ENCODE data around the gene CAPN5.

Gene CAPN5

DNA sequence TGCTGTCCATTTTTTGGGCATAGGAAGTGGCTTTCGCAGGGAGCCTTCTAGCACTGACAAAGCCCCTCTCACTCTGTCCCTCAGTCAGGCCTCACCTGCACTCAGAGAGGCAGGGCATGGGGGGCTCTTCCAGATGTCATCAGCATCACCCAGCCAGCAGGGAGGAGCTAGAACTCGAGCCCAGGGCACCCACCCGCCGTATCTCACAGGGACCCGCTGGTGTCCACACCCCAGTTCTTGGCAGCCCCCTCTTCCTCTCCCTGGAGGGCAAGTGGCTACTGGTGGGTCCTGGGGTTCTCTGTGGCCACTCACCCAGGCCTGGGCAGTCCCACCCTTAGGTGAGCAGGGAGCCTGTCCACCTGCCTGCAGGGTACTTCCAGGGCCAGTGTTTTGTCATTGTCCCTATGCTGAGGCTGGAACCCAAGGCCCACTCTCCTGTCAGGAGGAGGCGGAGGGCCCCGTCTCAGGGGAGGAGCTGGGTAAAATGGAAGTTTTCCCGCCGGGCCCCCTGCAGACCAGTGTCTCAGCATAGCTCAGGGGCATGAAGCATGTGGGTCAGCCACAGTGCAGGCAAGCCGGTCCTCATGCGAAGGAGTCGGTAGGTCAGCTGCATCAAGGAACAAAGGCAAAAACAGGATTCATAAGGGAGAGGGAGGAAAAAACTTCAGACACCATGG, 83.1 kb downstream of the CAPN5 start:
- TF ChIP-seq, protein P1, sequence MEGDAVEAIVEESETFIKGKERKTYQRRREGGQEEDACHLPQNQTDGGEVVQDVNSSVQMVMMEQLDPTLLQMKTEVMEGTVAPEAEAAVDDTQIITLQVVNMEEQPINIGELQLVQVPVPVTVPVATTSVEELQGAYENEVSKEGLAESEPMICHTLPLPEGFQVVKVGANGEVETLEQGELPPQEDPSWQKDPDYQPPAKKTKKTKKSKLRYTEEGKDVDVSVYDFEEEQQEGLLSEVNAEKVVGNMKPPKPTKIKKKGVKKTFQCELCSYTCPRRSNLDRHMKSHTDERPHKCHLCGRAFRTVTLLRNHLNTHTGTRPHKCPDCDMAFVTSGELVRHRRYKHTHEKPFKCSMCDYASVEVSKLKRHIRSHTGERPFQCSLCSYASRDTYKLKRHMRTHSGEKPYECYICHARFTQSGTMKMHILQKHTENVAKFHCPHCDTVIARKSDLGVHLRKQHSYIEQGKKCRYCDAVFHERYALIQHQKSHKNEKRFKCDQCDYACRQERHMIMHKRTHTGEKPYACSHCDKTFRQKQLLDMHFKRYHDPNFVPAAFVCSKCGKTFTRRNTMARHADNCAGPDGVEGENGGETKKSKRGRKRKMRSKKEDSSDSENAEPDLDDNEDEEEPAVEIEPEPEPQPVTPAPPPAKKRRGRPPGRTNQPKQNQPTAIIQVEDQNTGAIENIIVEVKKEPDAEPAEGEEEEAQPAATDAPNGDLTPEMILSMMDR (IDR thresholded peaks at IDR 0.05; ENCODE audit: extremely low read depth, missing control alignments): no peak
- no peak for DNase-seq (ENCODE audit: low spot score)

DNA sequence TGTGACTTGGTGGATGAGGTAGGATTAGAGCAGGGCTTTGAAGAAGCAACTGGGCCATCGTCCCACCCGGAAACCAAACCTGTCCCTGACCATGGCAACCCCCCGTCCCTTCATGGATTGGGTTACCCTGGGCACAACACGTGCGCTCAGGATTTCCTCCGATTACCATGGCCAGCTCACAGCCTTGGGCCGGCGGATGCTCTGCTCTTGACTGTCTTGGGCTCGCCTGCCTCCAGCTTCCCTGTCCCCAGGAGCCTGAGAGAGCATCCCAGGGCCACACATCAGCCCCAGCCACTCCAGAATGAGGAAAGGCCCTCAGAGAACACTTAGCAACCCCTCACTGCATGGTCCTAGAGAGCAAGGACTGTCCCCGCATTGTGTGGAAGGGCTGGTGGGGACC, 84.1 kb downstream of the CAPN5 start:
- no peak for DNase-seq (ENCODE audit: low spot score)
- TF ChIP-seq, protein P1 (IDR thresholded peaks at IDR 0.05; ENCODE audit: extremely low read depth, missing control alignments): no peak

DNA sequence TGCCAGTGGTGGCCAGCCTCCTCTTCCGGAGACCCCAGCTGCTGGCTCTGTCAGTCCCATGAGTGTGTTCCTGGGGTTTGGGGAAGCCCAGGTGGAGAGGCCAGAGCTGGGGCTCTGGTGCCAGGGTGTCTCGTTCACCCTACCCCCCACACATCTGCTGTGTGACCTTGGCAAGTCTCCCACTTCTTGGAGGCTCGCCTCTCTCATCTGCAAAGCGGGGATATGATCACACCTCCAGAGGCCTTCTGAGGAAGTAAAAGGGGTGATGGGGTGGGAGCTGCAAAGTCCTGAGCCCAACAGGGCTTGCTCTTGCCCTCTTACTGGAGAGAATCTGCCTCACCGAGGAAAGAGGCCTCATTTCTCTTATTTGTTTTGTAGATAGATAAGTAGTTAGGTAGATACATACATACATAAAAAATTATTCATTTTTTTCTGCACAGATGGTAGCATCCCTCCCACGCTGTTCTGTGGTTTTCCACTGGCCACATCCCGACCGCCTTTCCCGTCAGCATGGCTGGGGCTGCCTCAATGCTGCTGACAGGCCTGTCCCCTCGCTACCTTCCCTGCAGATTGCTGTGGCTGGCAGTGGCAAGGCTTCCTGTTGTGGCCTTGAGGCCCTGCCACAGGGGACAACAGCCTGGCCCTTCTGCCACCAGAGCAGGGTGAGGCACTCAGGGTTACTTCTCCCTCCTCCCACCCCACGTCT, 85.2 kb downstream of the CAPN5 start:
- DNase-seq (ENCODE audit: low spot score): no peak
- TF ChIP-seq, protein P1 (IDR thresholded peaks at IDR 0.05; ENCODE audit: extremely low read depth, missing control alignments): no peak

DNA sequence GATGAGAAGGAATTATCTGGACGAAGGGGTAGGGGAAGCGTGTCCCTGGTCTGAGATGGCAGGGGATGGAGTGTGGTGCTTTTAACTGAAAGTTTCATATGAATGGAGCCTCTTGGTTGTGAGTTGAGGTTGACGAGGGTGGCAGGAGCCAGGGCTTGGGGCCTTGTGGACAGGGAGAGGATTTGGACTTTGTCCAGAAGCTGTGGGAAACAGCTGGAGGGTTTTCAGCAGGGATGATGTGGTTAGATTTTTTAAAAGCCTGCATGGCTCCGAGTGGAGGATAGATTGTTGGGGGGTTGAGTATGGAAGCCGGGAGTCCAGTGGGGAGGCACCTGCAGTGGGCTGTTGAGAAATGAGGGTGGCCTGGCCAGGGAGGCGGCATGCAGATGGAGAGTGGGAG, 86.1 kb downstream of the CAPN5 start:
- DNase-seq (ENCODE audit: low spot score): no peak
- TF ChIP-seq, protein P1 (IDR thresholded peaks at IDR 0.05; ENCODE audit: extremely low read depth, missing control alignments): no peak

DNA sequence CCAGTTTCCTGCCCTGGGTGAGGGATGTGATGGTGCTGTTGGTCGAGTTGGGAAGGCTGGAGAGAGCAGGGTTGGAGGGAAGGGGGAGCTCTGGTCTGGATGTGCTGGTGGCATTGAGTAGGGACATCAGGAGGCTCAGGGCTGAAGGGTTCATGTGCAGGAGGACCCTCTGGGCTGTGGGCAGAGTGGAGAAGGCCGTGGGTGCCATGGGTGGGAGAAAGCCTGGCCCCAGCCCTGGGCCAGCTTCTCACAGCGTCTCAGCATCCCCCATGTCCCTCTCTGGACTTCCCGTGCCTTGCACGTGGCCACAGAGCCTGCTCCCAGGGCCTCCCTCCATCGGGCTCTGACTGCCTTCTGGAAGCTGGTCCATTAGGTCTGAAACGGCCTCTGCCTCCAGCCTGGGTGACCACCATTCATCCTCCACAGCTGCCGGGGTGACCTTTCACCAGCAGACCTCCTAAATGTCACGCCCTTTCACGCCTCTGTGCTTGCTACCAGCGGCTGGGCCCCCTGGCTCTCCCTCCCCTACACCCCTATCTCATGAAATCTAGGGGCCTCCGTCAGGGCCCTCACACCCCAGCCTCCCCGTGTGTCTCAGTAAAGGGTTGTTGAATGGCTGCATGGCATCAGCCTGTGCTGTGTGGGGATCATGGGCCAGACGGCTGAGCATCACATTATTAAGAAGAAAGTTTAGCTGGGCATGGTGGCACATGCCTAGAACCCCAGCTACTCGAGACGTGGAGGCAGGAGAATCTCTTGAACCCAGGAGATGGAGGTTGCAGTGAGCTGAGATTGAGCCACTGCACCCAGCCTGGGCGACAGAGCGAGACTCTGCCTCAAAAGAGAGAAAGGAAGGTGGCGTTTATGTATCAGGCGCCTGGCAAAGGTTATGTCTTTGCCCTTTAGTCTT, 86.8 kb downstream of the CAPN5 start:
- no peak for DNase-seq (ENCODE audit: low spot score)
- TF ChIP-seq, protein P1 (IDR thresholded peaks at IDR 0.05; ENCODE audit: extremely low read depth, missing control alignments): no peak

DNA sequence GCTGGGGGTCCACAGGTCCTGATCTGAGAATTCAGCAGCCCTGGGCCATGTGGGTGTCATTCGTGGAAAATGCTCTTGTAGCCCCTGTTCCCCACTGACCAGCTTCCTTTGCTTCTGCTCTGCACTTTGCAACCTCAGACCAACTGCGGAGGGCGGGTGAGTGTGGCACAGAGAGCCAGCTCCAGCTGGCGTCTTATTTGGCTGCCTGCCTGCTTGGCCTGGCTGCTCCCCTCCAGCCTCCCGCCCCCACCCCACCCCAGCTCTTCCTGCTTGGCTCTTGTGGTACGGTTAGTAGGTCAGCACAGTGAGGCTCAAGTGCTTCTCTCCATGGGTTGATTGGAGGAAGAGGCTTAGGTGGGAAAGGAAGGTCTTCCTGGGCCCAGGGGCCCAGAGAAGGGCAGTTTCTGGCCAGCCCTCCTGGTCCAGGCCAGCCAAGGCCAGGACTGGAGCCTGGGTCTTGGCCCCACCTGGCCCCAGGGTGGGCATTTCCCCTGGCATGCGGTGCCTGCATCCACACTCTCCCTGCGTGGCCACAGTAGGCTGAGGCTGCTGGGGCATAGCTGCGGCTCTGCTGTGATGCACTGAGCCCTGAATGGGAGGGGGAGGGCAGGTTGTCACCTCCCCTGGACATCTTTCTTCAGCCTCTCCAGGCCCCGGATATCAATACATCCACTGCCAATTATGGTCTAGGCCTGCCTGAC, 87.8 kb downstream of the CAPN5 start:
- TF ChIP-seq, protein P1 (IDR thresholded peaks at IDR 0.05; ENCODE audit: extremely low read depth, missing control alignments): no peak
- no peak for DNase-seq (ENCODE audit: low spot score)
